HG03159 (cell line): Measurements from ENCODE around the gene CEPT1.
A peak's percentile ranks its signal among the peaks of the same experiment; 100 is the strongest.

Source experiments
- ATAC-seq: cut with Tn5 transposase; IDR thresholded peaks from one replicate; pipeline ENCODE4 v1.9.1; 2021; ENCODE audit warnings: mild to moderate bottlenecking, moderate library complexity; ENCODE audit not compliant: unreplicated experiment

Gene CEPT1

DNA sequence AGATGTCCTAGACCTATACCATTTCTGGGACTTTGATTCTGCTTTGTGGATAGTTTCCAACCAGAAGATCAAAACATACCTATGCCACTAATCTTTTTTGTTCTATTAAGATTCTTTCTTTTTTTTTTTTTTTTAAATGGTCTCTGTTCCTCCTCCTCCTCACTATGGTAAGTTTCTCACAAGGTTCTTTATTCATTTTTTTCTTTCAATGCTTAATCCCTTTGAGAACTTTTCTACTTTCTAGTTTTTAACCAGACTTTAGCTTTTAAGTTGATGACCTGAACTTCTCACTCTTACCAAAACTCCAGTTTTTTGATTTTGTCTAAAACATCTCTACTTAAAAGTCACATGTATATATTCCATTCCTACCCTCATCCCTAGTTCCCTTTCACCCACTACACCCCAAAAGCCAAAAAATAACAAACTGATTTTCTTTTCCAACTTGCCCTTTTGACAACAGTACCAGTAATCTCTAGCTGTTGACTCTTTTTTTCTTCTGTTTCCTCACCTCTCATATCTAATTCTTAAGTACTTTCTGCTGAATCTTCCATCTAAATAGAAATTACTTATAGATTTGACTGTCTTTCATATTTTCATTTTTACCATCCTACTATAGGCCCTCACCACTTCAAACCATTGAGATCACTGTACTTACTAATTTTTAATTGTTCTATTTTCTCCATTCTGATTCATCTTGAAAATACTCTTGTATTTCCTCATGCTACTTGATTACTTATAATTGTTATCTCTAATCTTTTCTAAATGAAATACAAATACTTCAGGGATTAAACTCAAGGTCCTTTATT, 6.1 kb downstream of the CEPT1 start:
- no peak for ATAC-seq

GRCh38 chr1:111147948-111148347, 7.9 kb downstream of the CEPT1 start:
- no peak for ATAC-seq

GRCh38 chr1:111148376-111148881, 8.4 kb downstream of the CEPT1 start:
- no peak for ATAC-seq

- no peak for ATAC-seq
These were observed 11.8 kb downstream of the CEPT1 start for GRCh38 chr1:111151838-111152237.

DNA sequence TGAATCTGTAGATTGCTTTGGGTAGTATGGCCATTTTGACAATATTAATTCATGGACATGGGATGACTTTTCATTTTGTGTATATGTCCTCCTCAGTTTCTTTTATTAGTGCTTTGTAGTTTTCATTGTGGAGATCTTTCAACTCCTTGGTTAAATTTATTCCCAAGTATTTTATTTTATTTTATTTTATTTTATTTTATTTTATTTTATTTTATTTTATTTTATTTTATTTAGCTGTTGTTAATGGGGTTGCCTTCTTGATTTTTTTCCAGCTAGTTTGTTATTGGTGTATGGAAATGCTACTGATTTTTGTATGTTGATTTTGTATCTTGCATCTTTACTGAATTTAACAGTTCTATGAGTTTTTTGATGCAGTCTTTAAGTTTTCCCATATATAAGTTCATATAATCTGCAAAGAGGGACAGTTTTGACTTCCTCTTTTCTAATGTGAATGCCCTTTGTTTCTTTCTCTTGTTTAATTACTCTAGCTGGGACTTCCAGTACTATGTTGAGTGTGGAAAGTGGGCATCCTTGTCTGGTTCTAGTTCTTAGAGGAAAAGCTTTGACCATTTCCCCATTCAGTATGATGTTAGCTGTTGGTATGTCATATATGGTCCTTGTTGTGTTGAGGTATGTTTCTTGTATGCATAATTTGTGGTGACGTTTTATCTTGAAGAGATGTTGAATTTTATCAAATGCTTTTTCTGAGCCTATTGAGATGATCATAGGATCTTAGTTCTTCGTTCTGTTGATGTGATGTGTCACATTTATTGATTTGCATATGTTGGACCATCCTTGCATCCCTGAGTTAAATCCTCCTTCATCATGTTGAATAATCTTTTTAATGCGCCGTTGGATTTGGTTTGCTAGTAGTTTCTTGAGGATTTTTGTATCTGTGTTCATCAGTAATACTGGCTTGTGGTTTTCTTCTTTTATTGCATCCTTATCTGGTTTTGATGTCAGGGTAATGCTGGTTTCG, 14.3 kb downstream of the CEPT1 start:
- no peak for ATAC-seq

DNA sequence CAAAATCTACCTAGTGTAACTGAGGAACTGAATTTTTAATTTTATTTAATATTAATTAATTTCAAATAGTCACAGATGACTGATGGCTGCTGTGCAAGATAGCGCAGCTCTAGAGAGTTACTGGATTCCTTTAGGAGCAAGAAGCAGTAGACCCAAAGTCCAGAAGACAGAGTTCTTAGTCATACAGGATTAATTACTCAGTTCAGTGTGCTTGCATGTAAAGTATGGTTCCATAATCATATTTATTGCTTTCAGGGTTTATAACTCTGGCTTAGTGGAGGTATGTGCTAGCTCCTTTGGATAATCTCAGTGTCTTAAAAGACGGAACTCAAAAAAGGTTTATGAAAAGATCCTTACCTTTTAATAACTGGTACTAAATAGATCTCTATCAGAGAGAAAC, 17.4 kb downstream of the CEPT1 start:
- ATAC-seq = no peak

- no peak for ATAC-seq
These were observed 21.9 kb downstream of the CEPT1 start for GRCh38 chr1:111161843-111162487.

- ATAC-seq = no peak
These were observed 22.5 kb downstream of the CEPT1 start for GRCh38 chr1:111162488-111162880.

GRCh38 chr1:111163363-111163762, 23.3 kb downstream of the CEPT1 start:
- ATAC-seq = no peak

- no peak for ATAC-seq
These were observed 24.1 kb downstream of the CEPT1 start for GRCh38 chr1:111164151-111164550.

DNA sequence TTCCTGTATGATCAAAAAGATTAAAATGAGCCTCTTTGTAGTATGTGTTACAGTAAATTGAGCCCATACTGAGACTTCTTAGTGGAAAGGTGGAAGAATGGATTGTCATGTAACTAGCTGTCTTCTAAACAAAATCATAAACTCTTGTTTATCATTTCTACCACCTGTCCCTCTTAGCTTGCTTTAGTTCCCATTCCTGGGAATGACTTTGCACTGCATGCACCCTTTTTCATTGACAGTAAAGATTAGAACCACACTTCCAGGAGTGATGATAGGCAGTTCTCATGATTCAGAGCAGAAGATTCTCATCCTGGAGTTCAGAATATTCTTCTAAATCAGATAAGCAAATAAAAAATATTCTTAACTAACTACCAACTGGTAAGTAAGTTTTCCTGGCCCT, 32.4 kb downstream of the CEPT1 start:
- no peak for ATAC-seq

GRCh38 chr1:111174070-111174469, 34.0 kb downstream of the CEPT1 start:
- no peak for ATAC-seq

- ATAC-seq = no peak
These were observed 35.3 kb downstream of the CEPT1 start for GRCh38 chr1:111175349-111175748.

DNA sequence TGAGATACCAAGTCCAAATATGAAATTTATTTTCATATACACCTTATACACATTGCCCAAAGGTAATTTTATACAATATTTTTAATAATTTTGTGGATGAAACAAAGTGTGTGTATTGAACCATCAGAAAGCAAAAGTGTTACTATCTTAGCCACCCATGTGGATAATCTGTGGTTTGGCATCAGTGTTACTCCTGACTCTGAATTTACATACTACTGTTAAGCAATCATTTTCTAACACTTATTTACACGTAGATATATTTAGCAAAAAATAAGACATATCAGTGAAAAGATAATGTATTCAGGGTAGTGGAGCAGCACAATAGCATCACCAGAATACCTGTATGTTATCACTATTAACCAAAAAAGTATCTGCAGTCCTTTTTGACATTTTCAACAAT, 36.7 kb downstream of the CEPT1 start:
- ATAC-seq = peak; percentile 53

DNA sequence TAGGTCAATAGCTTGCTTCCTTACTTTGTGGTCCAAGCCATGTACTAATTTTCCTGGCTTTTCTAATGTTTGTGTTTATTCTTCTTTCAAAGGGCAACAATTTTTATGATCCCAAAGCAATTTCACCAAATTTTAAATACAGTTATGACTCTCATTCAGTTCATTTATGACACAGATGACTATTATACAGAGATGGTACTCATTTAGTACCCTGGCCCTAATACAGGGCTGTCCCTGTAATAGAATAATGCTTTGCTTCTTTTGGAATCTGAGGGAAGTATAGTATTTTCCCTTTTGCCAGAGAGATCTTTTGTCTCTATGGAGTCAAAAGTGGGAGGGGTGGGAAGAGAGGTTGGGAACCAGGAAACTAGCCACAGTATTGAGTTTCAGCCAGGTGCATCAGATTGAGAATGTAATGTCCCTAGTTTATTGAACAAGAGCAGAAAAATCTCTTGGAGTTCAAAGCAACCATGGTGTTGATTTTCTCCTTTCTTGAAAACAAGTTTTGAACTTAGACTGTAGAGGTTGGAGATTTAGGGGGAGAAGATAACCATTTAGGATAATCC, 40.0 kb downstream of the CEPT1 start:
- no peak for ATAC-seq

- ATAC-seq = no peak
These were observed 42.0 kb downstream of the CEPT1 start for GRCh38 chr1:111182052-111182451.

GRCh38 chr1:111183308-111184069, 43.5 kb downstream of the CEPT1 start:
- ATAC-seq = no peak

GRCh38 chr1:111184663-111185062, 44.6 kb downstream of the CEPT1 start:
- ATAC-seq = no peak

- no peak for ATAC-seq
These were observed 51.0 kb downstream of the CEPT1 start for GRCh38 chr1:111190931-111191451.

DNA sequence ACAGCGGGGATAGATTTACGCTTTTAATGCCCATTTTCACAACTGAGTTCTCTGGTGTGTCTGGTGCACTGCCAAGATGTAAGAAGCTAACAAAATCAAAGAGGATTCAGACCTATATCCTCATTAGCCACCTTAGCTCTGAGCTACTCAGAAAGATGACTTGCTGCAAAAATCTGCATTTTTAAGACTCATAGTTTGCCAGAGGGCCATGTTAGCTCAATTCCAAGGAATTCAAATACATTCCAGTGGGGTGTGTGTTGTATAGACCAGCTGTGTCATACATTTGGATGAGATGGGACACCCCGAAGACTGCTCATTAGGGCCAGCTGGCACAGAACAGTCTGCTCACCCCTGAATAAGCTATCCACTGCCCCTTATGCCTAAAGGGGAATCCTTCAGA, 51.5 kb downstream of the CEPT1 start:
- ATAC-seq = no peak
